ENCODE data around the gene RNF135. TPM values are rescaled to one million over a fixed set of nuclear protein-coding genes. Genes with fewer than 3 reads are reported as not detected.

The RNF135 gene
- total and polyA plus RNA-seq, 10 of the 15 experiments (the other 5 are each of a cell fraction or from before 2014, with no cell fraction given): 12.7 to 28.0 (median 18.7) TPM

DNA sequence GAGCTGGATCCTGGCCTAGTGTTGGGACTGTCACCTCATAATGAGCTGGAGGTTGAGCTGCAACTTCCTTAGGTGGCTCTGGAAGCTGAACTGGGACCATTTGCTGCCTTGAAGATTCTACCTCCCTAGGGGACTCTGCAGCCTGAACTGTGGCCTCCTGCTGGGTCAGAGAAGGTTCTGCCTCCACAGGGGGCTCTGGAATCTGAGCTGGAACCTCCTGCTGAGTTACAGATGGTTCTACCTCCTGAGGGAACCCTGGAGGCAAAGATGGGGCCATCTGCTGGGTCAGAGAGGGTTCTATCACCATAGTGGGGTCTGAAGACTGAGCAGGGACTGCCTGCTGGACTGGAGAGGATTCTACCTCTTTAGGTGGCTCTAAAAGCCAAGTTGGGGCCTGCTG is 77.3 kb downstream of the RNF135 start:
- Histone ChIP-seq H3K9me3 (replicated peaks; ENCODE audit: control insufficient read depth, insufficient read depth, low read length) (no peaks in the 10 kb centered on the region), H3K4me1 (ENCODE audit: control insufficient read depth, insufficient read depth, low read length) (no peaks in the 10 kb centered on the region), H3K36me3 (ENCODE audit: control insufficient read depth in 2 of 2, insufficient read depth in 2 of 2, low read length in 1 of 2) (no peaks in the 10 kb centered on the region), H3K27ac (ENCODE audit: control insufficient read depth, insufficient read depth) (no peak overlapping the region), H4K20me1 (ENCODE audit: control insufficient read depth, insufficient read depth) (no peaks in the 10 kb centered on the region), H3K4me2 (ENCODE audit: control insufficient read depth, insufficient read depth) (no peak overlapping the region), H3K27me3 (replicated peaks in 1 of 2; ENCODE audit: control insufficient read depth in 2 of 2, insufficient read depth in 2 of 2, low read length in 1 of 2) (no peaks in the 10 kb centered on the region), H2AFZ (ENCODE audit: control insufficient read depth, low read depth, low read length) (no peak overlapping the region), H3K9ac (ENCODE audit: control insufficient read depth, insufficient read depth, low read length) (no peak overlapping the region), H3K4me3 (no peak overlapping the region), H3K79me2 (ENCODE audit: control insufficient read depth, insufficient read depth, low read length) (no peaks in the 10 kb centered on the region)
- FAIRE-seq (no peak), DNase-seq (ENCODE audit: low read depth, low spot score) (no peak), ATAC-seq (no peak)
- ChIA-PET POLR2A (no interaction called here), CTCF (interaction anchor here (1.5 kb wide), 1 partner anchor 167 kb away, joined by 3 read pairs; no protein-coding TSS in a partner anchor), SMC1A (ENCODE audit: uncharacterized antibody, unreplicated experiment) (interaction anchor here (1.1 kb wide), 1 partner anchor 9 kb away, joined by 4 read pairs; no protein-coding TSS in a partner anchor), RAD21 (ENCODE audit: unreplicated experiment) (interaction anchor here (0.7 kb wide), 1 partner anchor 78 kb away, joined by 3 read pairs; the partner anchor contains the start of gene RNF135)
- intact Hi-C loops (cut with micrococcal nuclease; ENCODE audit: unreplicated experiment): no loop called here
- TF ChIP-seq IKZF1 (conservative IDR thresholded peaks at IDR 0.05): no peak
- TF ChIP-seq TCF12 (IDR thresholded peaks at IDR 0.05; ENCODE audit: low read depth, low read length): no peak
- TF ChIP-seq WRNIP1 (IDR thresholded peaks at IDR 0.05; ENCODE audit: borderline replicate concordance, low read depth, low read length): no peak
- no peak for TF ChIP-seq BRCA1 (IDR thresholded peaks at IDR 0.05; ENCODE audit: low read depth, low read length)
- TF ChIP-seq, protein P1, sequence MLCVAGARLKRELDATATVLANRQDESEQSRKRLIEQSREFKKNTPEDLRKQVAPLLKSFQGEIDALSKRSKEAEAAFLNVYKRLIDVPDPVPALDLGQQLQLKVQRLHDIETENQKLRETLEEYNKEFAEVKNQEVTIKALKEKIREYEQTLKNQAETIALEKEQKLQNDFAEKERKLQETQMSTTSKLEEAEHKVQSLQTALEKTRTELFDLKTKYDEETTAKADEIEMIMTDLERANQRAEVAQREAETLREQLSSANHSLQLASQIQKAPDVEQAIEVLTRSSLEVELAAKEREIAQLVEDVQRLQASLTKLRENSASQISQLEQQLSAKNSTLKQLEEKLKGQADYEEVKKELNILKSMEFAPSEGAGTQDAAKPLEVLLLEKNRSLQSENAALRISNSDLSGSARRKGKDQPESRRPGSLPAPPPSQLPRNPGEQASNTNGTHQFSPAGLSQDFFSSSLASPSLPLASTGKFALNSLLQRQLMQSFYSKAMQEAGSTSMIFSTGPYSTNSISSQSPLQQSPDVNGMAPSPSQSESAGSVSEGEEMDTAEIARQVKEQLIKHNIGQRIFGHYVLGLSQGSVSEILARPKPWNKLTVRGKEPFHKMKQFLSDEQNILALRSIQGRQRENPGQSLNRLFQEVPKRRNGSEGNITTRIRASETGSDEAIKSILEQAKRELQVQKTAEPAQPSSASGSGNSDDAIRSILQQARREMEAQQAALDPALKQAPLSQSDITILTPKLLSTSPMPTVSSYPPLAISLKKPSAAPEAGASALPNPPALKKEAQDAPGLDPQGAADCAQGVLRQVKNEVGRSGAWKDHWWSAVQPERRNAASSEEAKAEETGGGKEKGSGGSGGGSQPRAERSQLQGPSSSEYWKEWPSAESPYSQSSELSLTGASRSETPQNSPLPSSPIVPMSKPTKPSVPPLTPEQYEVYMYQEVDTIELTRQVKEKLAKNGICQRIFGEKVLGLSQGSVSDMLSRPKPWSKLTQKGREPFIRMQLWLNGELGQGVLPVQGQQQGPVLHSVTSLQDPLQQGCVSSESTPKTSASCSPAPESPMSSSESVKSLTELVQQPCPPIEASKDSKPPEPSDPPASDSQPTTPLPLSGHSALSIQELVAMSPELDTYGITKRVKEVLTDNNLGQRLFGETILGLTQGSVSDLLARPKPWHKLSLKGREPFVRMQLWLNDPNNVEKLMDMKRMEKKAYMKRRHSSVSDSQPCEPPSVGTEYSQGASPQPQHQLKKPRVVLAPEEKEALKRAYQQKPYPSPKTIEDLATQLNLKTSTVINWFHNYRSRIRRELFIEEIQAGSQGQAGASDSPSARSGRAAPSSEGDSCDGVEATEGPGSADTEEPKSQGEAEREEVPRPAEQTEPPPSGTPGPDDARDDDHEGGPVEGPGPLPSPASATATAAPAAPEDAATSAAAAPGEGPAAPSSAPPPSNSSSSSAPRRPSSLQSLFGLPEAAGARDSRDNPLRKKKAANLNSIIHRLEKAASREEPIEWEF (IDR thresholded peaks at IDR 0.05; ENCODE audit: insufficient replicate concordance, low read depth, low read length): no peak
- no peak for TF ChIP-seq TBL1XR1 (IDR thresholded peaks at IDR 0.05; ENCODE audit: low read depth, low read length)
- TF ChIP-seq, protein P2, sequence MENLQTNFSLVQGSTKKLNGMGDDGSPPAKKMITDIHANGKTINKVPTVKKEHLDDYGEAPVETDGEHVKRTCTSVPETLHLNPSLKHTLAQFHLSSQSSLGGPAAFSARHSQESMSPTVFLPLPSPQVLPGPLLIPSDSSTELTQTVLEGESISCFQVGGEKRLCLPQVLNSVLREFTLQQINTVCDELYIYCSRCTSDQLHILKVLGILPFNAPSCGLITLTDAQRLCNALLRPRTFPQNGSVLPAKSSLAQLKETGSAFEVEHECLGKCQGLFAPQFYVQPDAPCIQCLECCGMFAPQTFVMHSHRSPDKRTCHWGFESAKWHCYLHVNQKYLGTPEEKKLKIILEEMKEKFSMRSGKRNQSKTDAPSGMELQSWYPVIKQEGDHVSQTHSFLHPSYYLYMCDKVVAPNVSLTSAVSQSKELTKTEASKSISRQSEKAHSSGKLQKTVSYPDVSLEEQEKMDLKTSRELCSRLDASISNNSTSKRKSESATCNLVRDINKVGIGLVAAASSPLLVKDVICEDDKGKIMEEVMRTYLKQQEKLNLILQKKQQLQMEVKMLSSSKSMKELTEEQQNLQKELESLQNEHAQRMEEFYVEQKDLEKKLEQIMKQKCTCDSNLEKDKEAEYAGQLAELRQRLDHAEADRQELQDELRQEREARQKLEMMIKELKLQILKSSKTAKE (IDR thresholded peaks at IDR 0.05; ENCODE audit: low read depth, poor library complexity, severe bottlenecking): no peak
- TF ChIP-seq TCF7 (IDR thresholded peaks at IDR 0.05; ENCODE audit: borderline replicate concordance): no peak
- TF ChIP-seq NFYA (IDR thresholded peaks at IDR 0.05; ENCODE audit: borderline replicate concordance, low read depth, low read length): no peak
- TF ChIP-seq SRF (IDR thresholded peaks at IDR 0.05; ENCODE audit: low read depth in 2 of 2, low read length in 2 of 2): no peak
- no peak for TF ChIP-seq NR2C2 (IDR thresholded peaks at IDR 0.05; ENCODE audit: borderline replicate concordance, control insufficient read depth, insufficient read length, low read depth)
- TF ChIP-seq, protein P3, sequence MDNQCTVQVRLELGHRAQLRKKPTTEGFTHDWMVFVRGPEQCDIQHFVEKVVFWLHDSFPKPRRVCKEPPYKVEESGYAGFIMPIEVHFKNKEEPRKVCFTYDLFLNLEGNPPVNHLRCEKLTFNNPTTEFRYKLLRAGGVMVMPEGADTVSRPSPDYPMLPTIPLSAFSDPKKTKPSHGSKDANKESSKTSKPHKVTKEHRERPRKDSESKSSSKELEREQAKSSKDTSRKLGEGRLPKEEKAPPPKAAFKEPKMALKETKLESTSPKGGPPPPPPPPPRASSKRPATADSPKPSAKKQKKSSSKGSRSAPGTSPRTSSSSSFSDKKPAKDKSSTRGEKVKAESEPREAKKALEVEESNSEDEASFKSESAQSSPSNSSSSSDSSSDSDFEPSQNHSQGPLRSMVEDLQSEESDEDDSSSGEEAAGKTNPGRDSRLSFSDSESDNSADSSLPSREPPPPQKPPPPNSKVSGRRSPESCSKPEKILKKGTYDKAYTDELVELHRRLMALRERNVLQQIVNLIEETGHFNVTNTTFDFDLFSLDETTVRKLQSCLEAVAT (IDR thresholded peaks at IDR 0.05): no peak
- TF ChIP-seq HDAC2 (IDR thresholded peaks at IDR 0.05): no peak
- in situ Hi-C loops (cut with MboI): no loop called here
- no TSS peak for BruUV-seq (replicated peaks)

All from GM12878 (cell line).